ENCODE data around the gene EIF5. TPM values are rescaled to one million over a fixed set of nuclear protein-coding genes. Genes with fewer than 3 reads are reported as not detected.
"Not testable (repeated sequence)": the region's sequence is repeated elsewhere in the genome, so short reads cannot be mapped to it uniquely, and the experiment has no call there.

The EIF5 gene
- total RNA-seq, 1 donor from 2014 or later: 228 TPM

- Mint-ChIP-seq H3K27me3 (ENCODE audit: unreplicated experiment) (peaks cover 2% of the 10 kb centered on the region), H3K9me3 (ENCODE audit: unreplicated experiment) (no peaks in the 10 kb centered on the region), H3K4me1 (ENCODE audit: unreplicated experiment) (peaks cover 4% of the 10 kb centered on the region), H3K4me3 (ENCODE audit: unreplicated experiment) (no peak overlapping the region), H3K27ac (ENCODE audit: unreplicated experiment) (no peak overlapping the region), H3K36me3 (ENCODE audit: low read depth, unreplicated experiment) (no peaks in the 10 kb centered on the region)
- TF ChIP-seq, protein P1, sequence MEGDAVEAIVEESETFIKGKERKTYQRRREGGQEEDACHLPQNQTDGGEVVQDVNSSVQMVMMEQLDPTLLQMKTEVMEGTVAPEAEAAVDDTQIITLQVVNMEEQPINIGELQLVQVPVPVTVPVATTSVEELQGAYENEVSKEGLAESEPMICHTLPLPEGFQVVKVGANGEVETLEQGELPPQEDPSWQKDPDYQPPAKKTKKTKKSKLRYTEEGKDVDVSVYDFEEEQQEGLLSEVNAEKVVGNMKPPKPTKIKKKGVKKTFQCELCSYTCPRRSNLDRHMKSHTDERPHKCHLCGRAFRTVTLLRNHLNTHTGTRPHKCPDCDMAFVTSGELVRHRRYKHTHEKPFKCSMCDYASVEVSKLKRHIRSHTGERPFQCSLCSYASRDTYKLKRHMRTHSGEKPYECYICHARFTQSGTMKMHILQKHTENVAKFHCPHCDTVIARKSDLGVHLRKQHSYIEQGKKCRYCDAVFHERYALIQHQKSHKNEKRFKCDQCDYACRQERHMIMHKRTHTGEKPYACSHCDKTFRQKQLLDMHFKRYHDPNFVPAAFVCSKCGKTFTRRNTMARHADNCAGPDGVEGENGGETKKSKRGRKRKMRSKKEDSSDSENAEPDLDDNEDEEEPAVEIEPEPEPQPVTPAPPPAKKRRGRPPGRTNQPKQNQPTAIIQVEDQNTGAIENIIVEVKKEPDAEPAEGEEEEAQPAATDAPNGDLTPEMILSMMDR (IDR thresholded peaks at IDR 0.05; ENCODE audit: unreplicated experiment): no peak
- DNase-seq (ENCODE audit: low spot score): no peak
Measured at GRCh38 chr14:103354141-103354540, 20.1 kb downstream of the EIF5 start.

GRCh38 chr14:103356024-103356682 is 22.1 kb downstream of the EIF5 start:
- Mint-ChIP-seq H3K9me3 (ENCODE audit: unreplicated experiment) (no peaks in the 10 kb centered on the region), H3K27ac (ENCODE audit: unreplicated experiment) (no peak overlapping the region), H3K27me3 (ENCODE audit: unreplicated experiment) (peaks cover 2% of the 10 kb centered on the region), H3K4me1 (ENCODE audit: unreplicated experiment) (peaks cover 4% of the 10 kb centered on the region), H3K36me3 (ENCODE audit: low read depth, unreplicated experiment) (no peaks in the 10 kb centered on the region), H3K4me3 (ENCODE audit: unreplicated experiment) (no peak overlapping the region)
- no peak for DNase-seq (ENCODE audit: low spot score)
- TF ChIP-seq, protein P1 (IDR thresholded peaks at IDR 0.05; ENCODE audit: unreplicated experiment): no peak

GRCh38 chr14:103357552-103357951 is 23.5 kb downstream of the EIF5 start:
- not testable (repeated sequence) for H3K27me3 Mint-ChIP-seq (ENCODE audit: unreplicated experiment); H3K4me3 Mint-ChIP-seq (ENCODE audit: unreplicated experiment); H3K36me3 Mint-ChIP-seq (ENCODE audit: low read depth, unreplicated experiment); DNase-seq (ENCODE audit: low spot score); H3K27ac Mint-ChIP-seq (ENCODE audit: unreplicated experiment); H3K9me3 Mint-ChIP-seq (ENCODE audit: unreplicated experiment); H3K4me1 Mint-ChIP-seq (ENCODE audit: unreplicated experiment)

- no peak for DNase-seq (ENCODE audit: low spot score)
- Mint-ChIP-seq H3K27ac (ENCODE audit: unreplicated experiment) (no peak overlapping the region), H3K27me3 (ENCODE audit: unreplicated experiment) (peaks cover under 1% of the 10 kb centered on the region), H3K36me3 (ENCODE audit: low read depth, unreplicated experiment) (peaks cover 6% of the 10 kb centered on the region), H3K4me1 (ENCODE audit: unreplicated experiment) (peaks cover 4% of the 10 kb centered on the region), H3K9me3 (ENCODE audit: unreplicated experiment) (peaks cover 14% of the 10 kb centered on the region), H3K4me3 (ENCODE audit: unreplicated experiment) (no peak overlapping the region)
- TF ChIP-seq, protein P1 (IDR thresholded peaks at IDR 0.05; ENCODE audit: unreplicated experiment): no peak
Measured at GRCh38 chr14:103360548-103360947, 26.5 kb downstream of the EIF5 start.

GRCh38 chr14:103361867-103362266 is 27.8 kb downstream of the EIF5 start:
- TF ChIP-seq, protein P1 (IDR thresholded peaks at IDR 0.05; ENCODE audit: unreplicated experiment): no peak
- Mint-ChIP-seq H3K9me3 (ENCODE audit: unreplicated experiment) (peaks cover 14% of the 10 kb centered on the region), H3K27ac (ENCODE audit: unreplicated experiment) (no peak overlapping the region), H3K4me1 (ENCODE audit: unreplicated experiment) (peaks cover 4% of the 10 kb centered on the region), H3K4me3 (ENCODE audit: unreplicated experiment) (no peak overlapping the region), H3K36me3 (ENCODE audit: low read depth, unreplicated experiment) (peaks cover 6% of the 10 kb centered on the region), H3K27me3 (ENCODE audit: unreplicated experiment) (peaks cover 3% of the 10 kb centered on the region)
- no peak for DNase-seq (ENCODE audit: low spot score)
